Suppressor macrophage treated with lipopolysaccharide for 4 hours (primary cell): ENCODE data around the gene PCNX2.
"Not testable (repeated sequence)": the region's sequence is repeated elsewhere in the genome, so short reads cannot be mapped to it uniquely, and the experiment has no call there.

Experiments
- DNase-seq: peaks from one replicate; pipeline ENCODE4 v3.0.0-alpha.2; 2020

PCNX2 gene

GRCh38 chr1:233094691-233095090, 200.8 kb downstream of the PCNX2 start:
- no peak for DNase-seq

DNA sequence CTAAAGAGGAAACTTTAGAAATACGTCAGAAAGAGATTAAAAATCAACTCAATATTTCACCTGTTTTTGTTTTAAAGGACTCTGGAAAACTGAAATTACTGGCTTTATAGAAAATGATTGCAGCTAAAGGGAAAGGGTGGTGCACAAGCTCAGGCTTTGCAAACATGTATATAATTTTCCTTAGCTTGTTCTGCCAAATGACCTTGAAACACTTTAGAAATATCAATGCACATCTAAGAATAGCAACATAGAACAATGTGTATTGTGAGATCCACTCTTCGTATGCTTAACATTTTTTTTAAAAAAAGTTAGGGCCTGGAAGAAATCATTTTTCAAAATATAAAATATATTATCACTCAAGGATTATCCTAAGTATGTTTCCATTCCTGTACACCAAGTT, 201.3 kb downstream of the PCNX2 start:
- DNase-seq: no peak

- DNase-seq: no peak
Observed at GRCh38 chr1:233090746-233091494, 204.6 kb downstream of the PCNX2 start.

DNA sequence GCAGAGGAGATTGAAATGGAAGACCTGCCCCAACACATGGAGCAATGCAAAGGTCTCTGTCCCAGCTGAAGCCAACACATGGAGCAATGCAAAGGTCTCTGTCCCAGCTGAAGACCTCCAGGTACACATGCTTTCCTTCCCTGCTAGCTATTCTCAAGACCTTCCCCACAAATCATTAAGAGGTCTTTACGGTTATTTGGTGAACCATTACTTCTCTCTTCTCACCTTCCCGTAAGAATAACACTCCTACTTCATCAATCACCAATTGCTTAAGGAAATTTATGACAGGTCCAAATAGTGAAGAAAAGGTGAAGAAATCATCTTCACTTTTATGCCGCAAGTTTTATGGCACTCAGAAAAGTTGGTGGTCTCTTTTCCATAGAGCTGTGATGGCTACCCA, 206.3 kb downstream of the PCNX2 start:
- DNase-seq: no peak

- no peak for DNase-seq
Observed at GRCh38 chr1:233088613-233089012, 206.9 kb downstream of the PCNX2 start.

- DNase-seq: no peak
Observed at GRCh38 chr1:233086961-233087881, 208.3 kb downstream of the PCNX2 start.

DNA sequence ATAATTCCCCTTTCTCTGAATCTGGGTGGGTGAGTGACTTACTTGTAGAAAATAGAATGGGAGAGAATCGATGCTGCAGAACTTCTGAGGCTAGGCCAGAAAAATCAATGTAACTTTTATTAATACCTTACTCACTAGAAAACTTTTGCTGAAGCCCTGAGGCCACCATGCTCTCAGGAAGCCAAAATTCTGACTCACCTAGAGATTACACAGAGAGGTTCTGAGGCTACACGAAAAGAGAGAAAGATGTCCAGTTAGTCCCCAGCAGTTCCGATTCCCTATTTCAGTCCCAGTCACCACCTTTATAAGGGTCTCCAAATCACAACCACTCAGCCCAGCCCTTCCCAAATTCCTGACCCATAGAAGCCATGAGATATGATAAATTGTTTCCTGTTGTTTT, 210.0 kb downstream of the PCNX2 start:
- no peak for DNase-seq

DNA sequence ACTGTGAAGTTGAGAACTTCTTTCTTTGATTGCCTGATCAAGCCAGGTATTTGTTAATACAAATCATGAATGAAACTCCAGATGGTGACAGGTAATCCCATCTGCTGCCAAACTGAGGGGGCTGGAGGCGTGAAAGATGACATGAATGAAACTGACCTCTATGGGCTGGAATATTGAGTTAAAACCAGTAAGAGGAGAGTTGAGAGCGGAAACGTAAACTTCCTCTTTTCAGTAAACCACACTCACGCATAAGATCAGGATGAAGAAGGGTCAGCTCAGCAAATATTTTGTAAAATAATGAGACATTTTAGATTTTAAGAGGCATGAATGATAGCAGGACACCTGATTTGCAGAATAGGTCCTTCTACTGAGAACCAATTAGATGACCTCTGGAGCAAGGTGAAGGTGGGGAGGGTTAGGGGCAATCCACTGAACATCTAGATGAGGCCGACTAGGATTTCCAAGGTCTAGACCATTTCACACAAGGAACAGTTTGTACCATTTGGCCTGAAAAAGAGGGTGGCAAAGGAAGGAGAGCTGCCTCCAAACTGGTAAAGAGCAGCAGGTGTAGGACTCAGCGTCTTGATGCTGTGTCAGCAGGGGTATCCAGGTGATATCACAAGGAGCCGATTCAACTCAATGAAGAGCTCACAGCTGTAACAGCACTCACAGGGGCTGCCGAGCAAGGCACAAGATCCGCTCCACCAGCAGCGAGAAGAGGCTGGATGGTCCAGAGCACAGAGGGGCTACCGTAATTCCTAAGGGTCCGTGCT, 212.6 kb downstream of the PCNX2 start:
- DNase-seq: peak; percentile 63

DNA sequence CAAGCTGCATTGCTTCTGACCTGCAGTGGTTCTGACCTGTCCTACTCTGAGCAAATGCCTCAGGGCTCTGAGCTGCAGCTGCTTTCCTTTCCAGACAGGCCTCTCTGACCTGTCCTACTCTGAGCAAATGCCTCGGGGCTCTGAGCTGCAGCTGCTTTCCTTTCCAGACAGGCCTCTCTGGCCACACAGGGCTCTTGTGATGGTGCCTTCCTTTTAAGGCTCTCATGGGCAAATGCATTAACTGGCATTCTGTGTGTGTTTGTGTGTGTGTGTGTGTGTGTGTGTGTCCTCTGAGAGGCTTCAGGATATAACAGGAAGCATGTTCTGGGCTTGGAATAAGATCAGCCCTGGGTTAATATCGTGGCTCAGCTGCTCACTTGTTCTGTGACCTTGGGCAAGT, 213.8 kb downstream of the PCNX2 start:
- DNase-seq: peak; percentile 11

DNA sequence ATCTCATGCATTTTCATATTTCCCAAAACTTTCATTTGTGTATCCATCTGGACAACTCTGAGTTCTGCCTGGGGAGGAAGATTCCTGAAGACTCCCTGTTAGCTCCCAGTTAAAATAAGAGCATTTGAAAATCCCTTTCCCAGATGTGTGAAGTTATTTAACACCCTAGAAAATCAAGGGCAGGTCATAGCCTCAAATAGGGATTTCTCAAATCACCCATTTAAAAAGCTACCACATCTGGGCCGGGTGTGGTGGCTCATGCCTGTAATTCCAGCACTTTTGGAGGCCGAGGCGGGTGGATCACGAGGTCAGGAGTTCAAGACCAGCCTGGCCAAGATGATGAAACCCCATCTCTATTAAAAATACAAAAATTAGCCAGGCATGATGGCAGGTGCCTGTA, 214.7 kb downstream of the PCNX2 start:
- not testable (repeated sequence) for DNase-seq

DNA sequence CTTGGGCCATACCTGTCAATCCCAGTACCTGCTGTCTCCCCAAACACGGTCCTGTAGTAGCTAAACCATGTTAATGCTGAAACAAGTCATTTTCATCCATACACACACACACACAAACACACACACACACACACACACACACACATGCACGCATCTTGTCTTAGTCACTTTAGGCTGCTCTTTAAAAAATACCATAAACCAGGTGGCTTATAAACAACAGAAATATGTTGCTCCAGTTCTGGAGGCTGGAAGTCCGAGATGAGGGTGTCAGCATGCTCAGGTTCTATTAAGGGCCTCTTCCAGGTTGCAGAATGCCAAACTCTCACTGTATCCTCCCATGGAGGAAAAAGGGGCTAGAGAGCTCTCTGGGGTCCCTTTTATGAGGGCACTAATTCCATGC, 215.2 kb downstream of the PCNX2 start:
- no peak for DNase-seq

- no peak for DNase-seq
Observed at GRCh38 chr1:233079574-233079973, 216.0 kb downstream of the PCNX2 start.

DNA sequence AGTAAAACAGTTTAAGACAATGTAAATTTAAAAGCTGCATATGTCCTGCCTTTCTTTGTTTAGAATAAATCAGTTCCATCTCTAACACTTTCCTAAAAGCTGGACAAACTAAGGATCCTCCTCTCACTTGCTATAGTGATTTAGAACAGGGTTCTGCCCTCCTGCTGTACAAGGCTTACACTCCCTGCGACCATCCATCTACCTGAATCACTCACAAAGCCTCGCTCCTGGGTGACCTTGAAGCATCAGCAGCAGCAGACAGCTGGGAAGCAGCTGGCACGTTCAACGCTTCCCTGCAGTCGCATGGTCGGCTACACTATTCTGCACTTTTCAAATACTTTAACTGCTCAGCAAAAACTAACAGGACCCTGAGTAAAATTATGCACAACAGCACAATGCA, 217.1 kb downstream of the PCNX2 start:
- no peak for DNase-seq

GRCh38 chr1:233075915-233076295, 219.6 kb downstream of the PCNX2 start:
- DNase-seq: no peak

GRCh38 chr1:233066087-233066486, 229.4 kb downstream of the PCNX2 start:
- DNase-seq: no peak

GRCh38 chr1:233065685-233066084, 229.8 kb downstream of the PCNX2 start:
- no peak for DNase-seq

DNA sequence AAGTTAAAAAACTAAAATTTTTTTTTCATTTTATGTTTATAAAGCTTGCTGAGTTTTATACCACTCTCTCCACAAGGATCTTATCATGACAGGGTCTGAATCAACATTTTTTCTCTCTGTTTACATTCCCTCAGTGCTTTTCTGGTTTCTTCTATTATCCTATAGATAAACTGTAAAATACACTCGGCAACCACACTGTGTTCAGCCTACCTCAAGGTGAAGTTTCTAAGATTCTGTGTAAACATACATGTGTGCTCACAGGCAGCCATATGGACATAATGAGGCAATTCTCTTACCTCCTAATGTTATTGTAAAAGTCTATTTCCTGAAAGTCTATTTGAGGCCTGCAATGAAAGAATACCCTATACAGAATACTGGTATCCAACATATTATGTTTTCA, 230.5 kb downstream of the PCNX2 start:
- no peak for DNase-seq

DNA sequence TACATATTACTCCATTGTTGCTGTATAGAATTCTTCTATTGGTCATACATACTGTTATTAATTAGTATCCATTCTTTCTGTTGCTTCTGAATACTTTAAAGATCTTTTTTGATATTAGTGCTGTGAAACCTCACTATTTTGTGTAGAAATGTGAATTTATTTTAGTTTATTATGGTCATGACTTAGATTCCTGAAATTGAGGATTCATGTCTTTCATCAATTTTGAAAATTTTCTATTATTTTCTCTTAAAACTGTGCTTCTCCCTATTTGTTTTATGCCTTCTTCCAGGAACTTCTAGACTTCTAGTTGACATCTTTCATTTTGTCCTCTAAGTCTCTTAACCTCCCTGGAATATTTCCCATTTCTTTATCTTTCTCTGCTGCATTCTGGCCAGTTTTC, 232.1 kb downstream of the PCNX2 start:
- no peak for DNase-seq

- DNase-seq: no peak
Observed at GRCh38 chr1:233061265-233061664, 234.3 kb downstream of the PCNX2 start.

GRCh38 chr1:233060461-233060994, 235.0 kb downstream of the PCNX2 start:
- DNase-seq: no peak

GRCh38 chr1:233057836-233058235, 237.7 kb downstream of the PCNX2 start:
- DNase-seq: no peak

GRCh38 chr1:233055879-233056641, 239.5 kb downstream of the PCNX2 start:
- DNase-seq: no peak
